ENCODE results near the gene NDRG4.

NDRG4 gene

GRCh38 chr16:58543685-58544084 lies 43.7 kb downstream of the NDRG4 start:
- no peak for ATAC-seq
- DNase-seq = no peak

DNA sequence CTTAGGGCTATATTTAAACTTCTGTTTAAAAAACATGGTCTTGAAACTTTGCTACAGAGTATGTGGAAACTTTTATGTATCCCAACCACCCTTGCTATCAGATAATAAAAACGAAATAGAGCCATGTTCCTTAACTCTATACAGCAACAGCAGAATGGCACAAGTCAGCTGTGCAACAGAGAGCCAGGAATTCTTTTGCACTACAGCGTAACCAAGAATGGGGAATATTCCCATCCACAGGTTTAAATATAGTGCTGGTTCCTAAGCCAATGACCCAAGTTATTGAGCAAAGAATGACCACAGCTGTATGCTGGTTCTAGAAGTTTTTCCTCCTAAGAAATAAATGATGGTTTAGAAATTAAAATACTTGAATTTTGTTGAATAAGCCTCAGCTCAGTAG lies 48.4 kb downstream of the NDRG4 start:
- ATAC-seq (no peak), DNase-seq (no peak)

- DNase-seq (no peak), ATAC-seq (no peak)
These were observed 51.6 kb downstream of the NDRG4 start for GRCh38 chr16:58551496-58551895.

- DNase-seq (no peak), ATAC-seq (no peak)
These were observed 56.7 kb downstream of the NDRG4 start for GRCh38 chr16:58556678-58557077.
